K562 (cell line): ENCODE data around the gene TESK2. TPM values are rescaled to one million over a fixed set of nuclear protein-coding genes. Genes with fewer than 3 reads are reported as not detected.
A peak's percentile ranks its signal among the peaks of the same experiment; 100 is the strongest.

Experiments used
- ATF2 ChIP-seq: sonication (generic); formaldehyde crosslinking; IDR thresholded peaks from 2 replicates; pipeline ENCODE4 v1.8.1; 2022; ENCODE audit warnings: missing genetic modification reagents
- CHD2 ChIP-seq: IDR thresholded peaks from 2 replicates; pipeline ENCODE4 v1.6.1; 2011; ENCODE audit warnings: low read depth, low read length
- CTCFL ChIP-seq: IDR thresholded peaks from 2 replicates; pipeline ENCODE4 v1.6.1; 2011; ENCODE audit warnings: borderline replicate concordance, low read depth, mild to moderate bottlenecking, moderate library complexity, low read length; ENCODE audit not compliant: insufficient read depth, poor library complexity, severe bottlenecking
- CUX1 ChIP-seq: fragments of 200-800 bp; sonication (Bioruptor generic); IDR thresholded peaks from 2 replicates; pipeline ENCODE4 v1.6.1; 2016; ENCODE audit warnings: missing genetic modification characterization, missing compliant biosample characterization
- E2F4 ChIP-seq: sonication (generic); formaldehyde crosslinking; IDR thresholded peaks from 2 replicates; pipeline ENCODE4 v1.8.0; 2022; ENCODE audit warnings: mild to moderate bottlenecking, low read depth, missing genetic modification reagents
- FOXK1 ChIP-seq: sonication (generic); formaldehyde crosslinking; IDR thresholded peaks from 2 replicates; pipeline ENCODE4 v1.8.0; 2022; ENCODE audit warnings: missing genetic modification reagents, mild to moderate bottlenecking, borderline replicate concordance
- GATAD2B ChIP-seq: fragments of 450-650 bp; IDR thresholded peaks from 2 replicates; pipeline ENCODE4 v1.6.1; 2017; ENCODE audit warnings: mild to moderate bottlenecking, borderline replicate concordance
- HINFP ChIP-seq: fragments of 450-650 bp; conservative IDR thresholded peaks from 2 replicates; pipeline ENCODE4 v1.6.1; 2016; ENCODE audit warnings: missing genetic modification characterization, low read depth, mild to moderate bottlenecking, control low read depth, missing compliant biosample characterization
- MBD2 ChIP-seq: sonication (generic); IDR thresholded peaks from 2 replicates; pipeline ENCODE4 v1.6.1; 2016; ENCODE audit warnings: low read depth, borderline replicate concordance
- MEIS2 ChIP-seq: fragments of 450-650 bp; IDR thresholded peaks from 2 replicates; pipeline ENCODE4 v1.6.1; 2014; ENCODE audit warnings: mild to moderate bottlenecking; ENCODE audit not compliant: partially characterized antibody
- MTA1 ChIP-seq: fragments of 450-650 bp; IDR thresholded peaks from 2 replicates; pipeline ENCODE4 v1.6.1; 2017; ENCODE audit warnings: borderline replicate concordance
- NFIX ChIP-seq: fragments of 250-450 bp; sonication (Bioruptor Pico); IDR thresholded peaks from 2 replicates; pipeline ENCODE4 v1.4.0; 2020; ENCODE audit warnings: low read depth, mild to moderate bottlenecking, moderate library complexity
- SMARCA4 ChIP-seq: fragments of 450-650 bp; IDR thresholded peaks from 2 replicates; pipeline ENCODE4 v1.6.1; 2016
- ZNF583 ChIP-seq: fragments of 250-450 bp; sonication (Bioruptor Pico); IDR thresholded peaks from 2 replicates; pipeline ENCODE4 v1.4.0; 2020
- polyA plus RNA-seq, 8 experiments: library from polyadenylated mRNA; depleted of rRNA in 4 of 8; stranded (reverse) in 5 of 8; unstranded in 3 of 8; fragments of >200 nt; fragmentation: Nextera tagmentation in 2 of 8; fragmentation: Illumina TruSeq in 1 of 8; extraction: Ambion mirVana in 2 of 8; extraction: Trizol in 1 of 8; gene quantifications; 2 replicates each; pipeline versions ENCODE4 v1.2.1 to v1.2.3, GENCODE V29; 2011 to 2014; ENCODE audit warnings: inconsistent platforms in 1 of 8, missing spikeins in 1 of 8
- total RNA-seq, 7 experiments: library from RNA; depleted of rRNA in 6 of 7; stranded (reverse); fragments of >200 nt in 6 of 7; fragmentation: Illumina TruSeq in 2 of 7; extraction: Trizol in 2 of 7; gene quantifications; 2 replicates each; pipeline versions ENCODE4 v1.2.1 to v1.2.3, GENCODE V29; 2011 to 2021; ENCODE audit warnings: low replicate concordance in 1 of 7

Gene TESK2
- total and polyA plus RNA-seq, 9 of the 15 experiments (the other 6 are each of a cell fraction or from before 2014, with no cell fraction given) = 1.6 to 5.3 (median 3.7) TPM

GRCh38 chr1:45521413-45522323 is 30.7 kb upstream of the TESK2 start, which contains the start of gene PRDX1 (continued):
- TF ChIP-seq HINFP (no peak), SMARCA4 (peak; percentile 83), FOXK1 (peak; percentile 88; the same call in 1 of the 2 replicates), ATF2 (CRISPR knock-in tag) (0 out of 2 replicates have a peak, but pooled peaks have one; percentile 34), E2F4 (peak; percentile 84; the same call in 1 of the 2 replicates), MBD2 (peak; percentile 93), CHD2 (peak; percentile 99), MEIS2 (no peak), MTA1 (no peak), GATAD2B (peak; percentile 44; the same call in 1 of the 2 replicates), ZNF583 (CRISPR knock-in tag) (0 out of 2 replicates have a peak, but pooled peaks have one; percentile 26), CUX1 (no peak), CTCFL (peak; percentile 78), NFIX (CRISPR knock-in tag) (no peak)
